Ammon's horn (tissue), 1 donor: Measurements from ENCODE around the gene BMP2K.
A peak's percentile ranks its signal among the peaks of the same experiment; 100 is the strongest.

ENCODE experiments used
- DNase-seq: peaks from one replicate; pipeline ENCODE4 v3.0.0-alpha.2; 2016; ENCODE audit warnings: low spot score

The BMP2K gene

GRCh38 chr4:78764498-78764961 lies 11.6 kb upstream of the BMP2K start:
- DNase-seq = no peak

GRCh38 chr4:78765432-78766006 lies 10.6 kb upstream of the BMP2K start:
- no peak for DNase-seq

GRCh38 chr4:78766026-78766425 lies 10.1 kb upstream of the BMP2K start:
- no peak for DNase-seq

- no peak for DNase-seq
Observed at GRCh38 chr4:78766650-78767049, 9.5 kb upstream of the BMP2K start.

- DNase-seq = no peak
Observed at GRCh38 chr4:78767350-78767749, 8.8 kb upstream of the BMP2K start.

GRCh38 chr4:78768452-78769180 lies 7.5 kb upstream of the BMP2K start:
- no peak for DNase-seq

- no peak for DNase-seq
Observed at GRCh38 chr4:78770091-78770642, 6.0 kb upstream of the BMP2K start.

GRCh38 chr4:78772526-78773091 lies 3.5 kb upstream of the BMP2K start:
- no peak for DNase-seq

GRCh38 chr4:78774417-78774816 lies 1.7 kb upstream of the BMP2K start:
- DNase-seq = no peak

- peak; percentile 82 for DNase-seq
Observed at GRCh38 chr4:78775303-78776078, 659 bp upstream of the BMP2K start.

GRCh38 chr4:78776729-78777575 lies 802 bp downstream of the BMP2K start:
- peak; percentile 40 for DNase-seq

- DNase-seq = no peak
Observed at GRCh38 chr4:78777576-78777940, 1.4 kb downstream of the BMP2K start.

GRCh38 chr4:78778530-78778929 lies 2.4 kb downstream of the BMP2K start:
- DNase-seq = no peak

- no peak for DNase-seq
Observed at GRCh38 chr4:78779280-78779679, 3.1 kb downstream of the BMP2K start.

GRCh38 chr4:78780093-78780492 lies 3.9 kb downstream of the BMP2K start:
- DNase-seq = no peak

GRCh38 chr4:78781139-78781538 lies 5.0 kb downstream of the BMP2K start:
- no peak for DNase-seq

- DNase-seq = no peak
Observed at GRCh38 chr4:78781924-78782323, 5.8 kb downstream of the BMP2K start.

- no peak for DNase-seq
Observed at GRCh38 chr4:78784236-78784865, 8.2 kb downstream of the BMP2K start.

GRCh38 chr4:78787392-78788006 lies 11.3 kb downstream of the BMP2K start:
- no peak for DNase-seq
